Stimulated activated naive B cell treated with anti-CD40 and anti-IgM and Interleukin-4, amounts not matched to agents 10 μg/mL and 1 μg/mL and 100 μg/mL, for 72 hours (primary cell): ENCODE measurements around the gene PEX11A.
A peak's percentile ranks its signal among the peaks of the same experiment; 100 is the strongest.

Source experiments
- ATAC-seq, 2 donors: fragments of 150-1000 bp; cut with Tn5 transposase; replicated peaks; 2 replicates each; pipeline ENCODE4 v1.10.0; 2021; ENCODE audit warnings: moderate library complexity in 1 of 2
- DNase-seq: peaks from one replicate; pipeline ENCODE4 v3.0.0; 2021
- H3K27ac Mint-ChIP-seq: one replicate; pipeline ENCODE4 v1.8.0; 2022; ENCODE audit warnings: mild to moderate bottlenecking, mixed read lengths
- H3K27me3 Mint-ChIP-seq, 2 donors: one replicate each; pipeline ENCODE4 v1.8.0; 2022; ENCODE audit warnings: mixed read lengths in 2 of 2
- H3K36me3 Mint-ChIP-seq, 2 donors: one replicate each; pipeline ENCODE4 v1.8.0; 2022; ENCODE audit warnings: mixed read lengths in 2 of 2, mild to moderate bottlenecking in 1 of 2
- H3K4me1 Mint-ChIP-seq, 2 donors: one replicate each; pipeline ENCODE4 v1.8.0; 2022; ENCODE audit warnings: mixed read lengths in 2 of 2, mild to moderate bottlenecking in 1 of 2
- H3K4me3 Mint-ChIP-seq, 2 donors: one replicate each; pipeline ENCODE4 v1.8.0; 2022; ENCODE audit warnings: mild to moderate bottlenecking in 2 of 2, mixed read lengths in 2 of 2, moderate library complexity in 1 of 2
- H3K9me3 Mint-ChIP-seq, 2 donors: one replicate each; pipeline ENCODE4 v1.8.0; 2022; ENCODE audit warnings: mixed read lengths in 2 of 2, mild to moderate bottlenecking in 1 of 2

PEX11A gene

GRCh38 chr15:89669941-89670340, 20.6 kb downstream of the PEX11A start:
- H3K36me3 Mint-ChIP-seq = no peaks in the 10 kb centered on the region
- no peaks in the 10 kb centered on the region for H3K9me3 Mint-ChIP-seq
- H3K4me3 Mint-ChIP-seq = no peak overlapping the region

GRCh38 chr15:89669309-89669865, 21.2 kb downstream of the PEX11A start:
- peaks cover 0 to 4% of the 10 kb centered on the region in 2 donors for H3K4me1 Mint-ChIP-seq

More at GRCh38 chr15:89669941-89670340, 20.6 kb downstream of the PEX11A start:
- peaks cover 19 to 35% of the 10 kb centered on the region in 2 donors for H3K27me3 Mint-ChIP-seq
- H3K27ac Mint-ChIP-seq = no peak overlapping the region
- H3K4me1 Mint-ChIP-seq = no peaks in the 10 kb centered on the region
- DNase-seq (no peak), ATAC-seq (no peak)

GRCh38 chr15:89668171-89668570, 22.4 kb downstream of the PEX11A start:
- H3K4me3 Mint-ChIP-seq = no peak overlapping the region

More at GRCh38 chr15:89669309-89669865, 21.2 kb downstream of the PEX11A start:
- Mint-ChIP-seq H3K36me3 (no peaks in the 10 kb centered on the region), H3K4me3 (no peak overlapping the region), H3K9me3 (no peaks in the 10 kb centered on the region), H3K27me3 (peaks cover 25 to 41% of the 10 kb centered on the region in 2 donors), H3K27ac (no peak overlapping the region)
- no peak for ATAC-seq
- DNase-seq = no peak

GRCh38 chr15:89667706-89667960, 22.9 kb downstream of the PEX11A start:
- ATAC-seq (no peak), DNase-seq (no peak)
- peaks cover 25 to 42% of the 10 kb centered on the region in 2 donors for H3K27me3 Mint-ChIP-seq
- H3K36me3 Mint-ChIP-seq = no peaks in the 10 kb centered on the region
- H3K9me3 Mint-ChIP-seq = no peaks in the 10 kb centered on the region
- peaks cover 0 to 5% of the 10 kb centered on the region in 2 donors for H3K4me1 Mint-ChIP-seq
- no peak overlapping the region for H3K27ac Mint-ChIP-seq
- H3K4me3 Mint-ChIP-seq = no peak overlapping the region

More at GRCh38 chr15:89668171-89668570, 22.4 kb downstream of the PEX11A start:
- Mint-ChIP-seq H3K4me1 (peaks cover 0 to 5% of the 10 kb centered on the region in 2 donors), H3K9me3 (no peaks in the 10 kb centered on the region), H3K27ac (no peak overlapping the region), H3K36me3 (no peaks in the 10 kb centered on the region), H3K27me3 (peaks cover 22 to 42% of the 10 kb centered on the region in 2 donors)
- DNase-seq (no peak), ATAC-seq (no peak)

GRCh38 chr15:89666858-89667705, 23.5 kb downstream of the PEX11A start:
- peak in 1 of 2 donors; percentile 4 for ATAC-seq
- peaks cover 30 to 47% of the 10 kb centered on the region in 2 donors for H3K27me3 Mint-ChIP-seq

GRCh38 chr15:89666184-89666857, 24.2 kb downstream of the PEX11A start:
- Mint-ChIP-seq H3K36me3 (no peaks in the 10 kb centered on the region), H3K27ac (no peak overlapping the region), H3K9me3 (no peaks in the 10 kb centered on the region), H3K4me3 (peak overlapping the region; percentile 29 to 62), H3K4me1 (peaks cover 0 to 5% of the 10 kb centered on the region in 2 donors), H3K27me3 (peaks cover 32 to 48% of the 10 kb centered on the region in 2 donors)
- ATAC-seq = peak in 1 of 2 donors; percentile 30
- no peak for DNase-seq

More at GRCh38 chr15:89666858-89667705, 23.5 kb downstream of the PEX11A start:
- no peaks in the 10 kb centered on the region for H3K36me3 Mint-ChIP-seq
- peaks cover 0 to 5% of the 10 kb centered on the region in 2 donors for H3K4me1 Mint-ChIP-seq
- H3K4me3 Mint-ChIP-seq = no peak overlapping the region
- H3K27ac Mint-ChIP-seq = no peak overlapping the region
- no peak for DNase-seq
- no peaks in the 10 kb centered on the region for H3K9me3 Mint-ChIP-seq

- H3K4me1 Mint-ChIP-seq = peaks cover 0 to 5% of the 10 kb centered on the region in 2 donors
- no peaks in the 10 kb centered on the region for H3K9me3 Mint-ChIP-seq
- H3K4me3 Mint-ChIP-seq = peak overlapping the region; percentile 29 to 62
- ATAC-seq (peak; percentile 73 to 84), DNase-seq (no peak)
- no peak overlapping the region for H3K27ac Mint-ChIP-seq
- H3K36me3 Mint-ChIP-seq = no peaks in the 10 kb centered on the region
- H3K27me3 Mint-ChIP-seq = peaks cover 34 to 50% of the 10 kb centered on the region in 2 donors
These were observed 24.9 kb downstream of the PEX11A start for GRCh38 chr15:89665449-89666181.

- peaks cover 0 to 5% of the 10 kb centered on the region in 2 donors for H3K4me1 Mint-ChIP-seq
- H3K4me3 Mint-ChIP-seq = peak overlapping the region; percentile 13 to 39
- no peak overlapping the region for H3K27ac Mint-ChIP-seq
- H3K9me3 Mint-ChIP-seq = peaks cover 0 to 2% of the 10 kb centered on the region in 2 donors
- H3K27me3 Mint-ChIP-seq = peaks cover 39 to 58% of the 10 kb centered on the region in 2 donors
- DNase-seq (no peak), ATAC-seq (no peak)
- no peaks in the 10 kb centered on the region for H3K36me3 Mint-ChIP-seq
These were observed 25.9 kb downstream of the PEX11A start for GRCh38 chr15:89664441-89665350.

GRCh38 chr15:89662893-89663626, 27.5 kb downstream of the PEX11A start:
- Mint-ChIP-seq H3K36me3 (no peaks in the 10 kb centered on the region), H3K4me3 (no peak overlapping the region), H3K27ac (no peak overlapping the region), H3K4me1 (peaks cover 0 to 5% of the 10 kb centered on the region in 2 donors), H3K27me3 (peaks cover 42 to 67% of the 10 kb centered on the region in 2 donors), H3K9me3 (peaks cover 0 to 2% of the 10 kb centered on the region in 2 donors)
- DNase-seq = no peak
- no peak for ATAC-seq

GRCh38 chr15:89660556-89660955, 30.0 kb downstream of the PEX11A start:
- peaks cover 2 to 13% of the 10 kb centered on the region in 2 donors for H3K4me1 Mint-ChIP-seq
- ATAC-seq (no peak), DNase-seq (no peak)
- peaks cover 0 to 2% of the 10 kb centered on the region in 2 donors for H3K9me3 Mint-ChIP-seq
- peaks cover 39 to 67% of the 10 kb centered on the region in 2 donors for H3K27me3 Mint-ChIP-seq
- no peaks in the 10 kb centered on the region for H3K36me3 Mint-ChIP-seq
- H3K27ac Mint-ChIP-seq = no peak overlapping the region
- no peak overlapping the region for H3K4me3 Mint-ChIP-seq

GRCh38 chr15:89659295-89659694, 31.3 kb downstream of the PEX11A start:
- H3K36me3 Mint-ChIP-seq = peaks cover 1 to 5% of the 10 kb centered on the region in 2 donors
- peaks cover 39 to 69% of the 10 kb centered on the region in 2 donors for H3K27me3 Mint-ChIP-seq
- no peak overlapping the region for H3K4me3 Mint-ChIP-seq
- H3K9me3 Mint-ChIP-seq = peaks cover 0 to 2% of the 10 kb centered on the region in 2 donors
- no peak for ATAC-seq
- H3K4me1 Mint-ChIP-seq = peaks cover 9 to 17% of the 10 kb centered on the region in 2 donors
- H3K27ac Mint-ChIP-seq = no peak overlapping the region
- no peak for DNase-seq

GRCh38 chr15:89657686-89658200, 32.8 kb downstream of the PEX11A start:
- Mint-ChIP-seq H3K9me3 (peaks cover 0 to 2% of the 10 kb centered on the region in 2 donors), H3K4me1 (peaks cover 10 to 20% of the 10 kb centered on the region in 2 donors), H3K27ac (no peak overlapping the region), H3K4me3 (no peak overlapping the region), H3K36me3 (peaks cover 1 to 6% of the 10 kb centered on the region in 2 donors), H3K27me3 (peaks cover 48 to 72% of the 10 kb centered on the region in 2 donors)
- DNase-seq (no peak), ATAC-seq (no peak)
